ACC112 (cell line): Measurements from ENCODE around the gene SGMS1.
"Not testable (repeated sequence)": the region's sequence is repeated elsewhere in the genome, so short reads cannot be mapped to it uniquely, and the experiment has no call there.

Experiments
- H2AFZ ChIP-seq: fragments of 200-600 bp; sonication (generic); one replicate; pipeline ENCODE4 v1.6.0; 2017; ENCODE audit warnings: antibody characterized with exemption, low read length; ENCODE audit not compliant: unreplicated experiment
- H3K27ac ChIP-seq: fragments of 200-600 bp; sonication (generic); 2 replicates; pipeline ENCODE4 v1.5.1; 2014; ENCODE audit warnings: low read depth, mild to moderate bottlenecking, antibody characterized with exemption, low read length, moderate library complexity
- H3K27me3 ChIP-seq: fragments of 200-600 bp; sonication (generic); 2 replicates; pipeline ENCODE4 v1.6.1; 2014; ENCODE audit warnings: mild to moderate bottlenecking, antibody characterized with exemption, low read length, moderate library complexity, mixed read lengths; ENCODE audit not compliant: insufficient read depth
- H3K36me3 ChIP-seq: fragments of 200-600 bp; sonication (generic); 2 replicates; pipeline ENCODE4 v1.6.1; 2016; ENCODE audit warnings: mild to moderate bottlenecking, antibody characterized with exemption, low read length, moderate library complexity, mixed read lengths; ENCODE audit not compliant: insufficient read depth
- H3K4me1 ChIP-seq: fragments of 200-600 bp; sonication (generic); one replicate; pipeline ENCODE4 v1.6.1; 2016; ENCODE audit warnings: low read length, mixed read lengths; ENCODE audit not compliant: insufficient read depth, unreplicated experiment, control insufficient read depth
- H3K4me3 ChIP-seq: fragments of 200-600 bp; sonication (generic); 2 replicates; pipeline ENCODE4 v1.5.1; 2014; ENCODE audit warnings: mild to moderate bottlenecking, low read depth, low read length
- H3K79me2 ChIP-seq: fragments of 200-600 bp; sonication (generic); one replicate; pipeline ENCODE4 v1.6.0; 2016; ENCODE audit warnings: low read length; ENCODE audit not compliant: control insufficient read depth, unreplicated experiment, insufficient read depth

Gene SGMS1

DNA sequence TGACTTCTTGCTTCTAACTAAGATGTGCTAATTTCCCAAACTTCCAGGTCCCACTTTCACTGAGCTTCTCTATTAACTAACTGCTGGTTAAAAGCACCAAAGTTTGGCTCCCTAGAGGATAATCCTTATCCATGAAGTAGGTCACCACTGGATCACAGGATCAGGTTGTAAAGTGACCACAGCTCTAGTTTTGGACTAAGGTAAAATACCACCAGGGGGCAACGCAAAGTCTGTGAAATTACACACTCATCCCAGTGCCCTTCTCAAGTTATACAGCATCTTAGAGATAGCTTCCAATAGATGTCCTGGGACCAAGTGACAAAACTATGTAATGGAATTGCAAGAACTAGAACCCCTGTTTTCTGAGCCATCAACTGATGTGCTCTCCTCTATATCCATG is 256.0 kb downstream of the SGMS1 start:
- Histone ChIP-seq H3K79me2 (peaks cover 26% of the 10 kb centered on the region), H3K27me3 (no peaks in the 10 kb centered on the region), H3K4me3 (no peak overlapping the region), H2AFZ (no peak overlapping the region), H3K4me1 (peaks cover 4% of the 10 kb centered on the region), H3K36me3 (no peaks in the 10 kb centered on the region), H3K27ac (no peak overlapping the region)

GRCh38 chr10:50366421-50366820 is 257.3 kb downstream of the SGMS1 start:
- peaks cover 22% of the 10 kb centered on the region for H3K79me2 ChIP-seq
- not testable (repeated sequence) for H3K36me3 ChIP-seq, H3K27me3 ChIP-seq, H3K27ac ChIP-seq, H3K4me3 ChIP-seq, H2AFZ ChIP-seq, H3K4me1 ChIP-seq

DNA sequence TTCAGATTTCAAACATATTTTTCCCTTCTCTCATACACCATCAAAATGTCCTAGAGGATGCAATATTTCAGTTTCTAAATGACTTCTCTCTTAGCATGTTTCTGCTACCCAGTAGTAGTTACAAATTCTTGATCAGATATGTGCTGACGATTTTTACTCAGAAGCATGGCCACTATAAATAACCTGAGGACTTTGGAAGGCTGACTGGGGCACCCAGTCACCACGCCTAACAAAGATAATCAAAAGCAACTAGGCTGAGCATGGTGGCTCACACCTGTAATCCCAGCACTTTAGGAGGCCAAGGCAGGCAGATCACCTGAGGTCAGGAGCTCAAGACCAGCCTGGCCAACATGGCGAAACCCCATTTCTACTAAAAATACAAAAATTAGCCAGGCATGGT is 259.0 kb downstream of the SGMS1 start:
- H3K36me3 ChIP-seq, H2AFZ ChIP-seq, H3K4me1 ChIP-seq, H3K27me3 ChIP-seq, H3K4me3 ChIP-seq, H3K27ac ChIP-seq: not testable (repeated sequence)
- H3K79me2 ChIP-seq, result peaks cover 20% of the 10 kb centered on the region

- Histone ChIP-seq H3K27me3 (no peaks in the 10 kb centered on the region), H3K4me1 (peaks cover 11% of the 10 kb centered on the region), H3K27ac (no peak overlapping the region), H3K4me3 (no peak overlapping the region), H3K79me2 (peaks cover 13% of the 10 kb centered on the region), H3K36me3 (no peaks in the 10 kb centered on the region), H2AFZ (no peak overlapping the region)
Measured at GRCh38 chr10:50362547-50363125, 261.1 kb downstream of the SGMS1 start.

- Histone ChIP-seq H3K79me2 (peaks cover 12% of the 10 kb centered on the region), H3K4me3 (no peak overlapping the region), H3K36me3 (no peaks in the 10 kb centered on the region), H2AFZ (no peak overlapping the region), H3K27me3 (no peaks in the 10 kb centered on the region), H3K4me1 (peaks cover 11% of the 10 kb centered on the region), H3K27ac (no peak overlapping the region)
Measured at GRCh38 chr10:50361946-50362345, 261.8 kb downstream of the SGMS1 start.

- no peaks in the 10 kb centered on the region for H3K27me3 ChIP-seq
- no peak overlapping the region for H2AFZ ChIP-seq
- no peaks in the 10 kb centered on the region for H3K36me3 ChIP-seq
- H3K4me1 ChIP-seq, result peaks cover 11% of the 10 kb centered on the region
- H3K27ac ChIP-seq, result no peak overlapping the region
- H3K79me2 ChIP-seq, result peaks cover 12% of the 10 kb centered on the region
- no peak overlapping the region for H3K4me3 ChIP-seq
Measured at GRCh38 chr10:50360077-50360850, 263.5 kb downstream of the SGMS1 start.

- Histone ChIP-seq H3K27me3 (no peaks in the 10 kb centered on the region), H3K79me2 (peaks cover 12% of the 10 kb centered on the region), H3K4me3 (no peak overlapping the region), H2AFZ (no peak overlapping the region), H3K4me1 (peaks cover 11% of the 10 kb centered on the region), H3K27ac (no peak overlapping the region), H3K36me3 (no peaks in the 10 kb centered on the region)
Measured at GRCh38 chr10:50358925-50359687, 264.6 kb downstream of the SGMS1 start.

GRCh38 chr10:50358411-50358810 is 265.3 kb downstream of the SGMS1 start:
- peaks cover 11% of the 10 kb centered on the region for H3K4me1 ChIP-seq
- peaks cover 10% of the 10 kb centered on the region for H3K79me2 ChIP-seq
- H3K36me3 ChIP-seq, result no peaks in the 10 kb centered on the region
- no peak overlapping the region for H3K27ac ChIP-seq
- H2AFZ ChIP-seq, result no peak overlapping the region
- no peak overlapping the region for H3K4me3 ChIP-seq
- no peaks in the 10 kb centered on the region for H3K27me3 ChIP-seq

- not testable (repeated sequence) for H3K27ac ChIP-seq, H2AFZ ChIP-seq, H3K36me3 ChIP-seq, H3K4me3 ChIP-seq, H3K27me3 ChIP-seq, H3K79me2 ChIP-seq
- H3K4me1 ChIP-seq, result peaks cover 11% of the 10 kb centered on the region
Measured at GRCh38 chr10:50356481-50356832, 267.3 kb downstream of the SGMS1 start.

DNA sequence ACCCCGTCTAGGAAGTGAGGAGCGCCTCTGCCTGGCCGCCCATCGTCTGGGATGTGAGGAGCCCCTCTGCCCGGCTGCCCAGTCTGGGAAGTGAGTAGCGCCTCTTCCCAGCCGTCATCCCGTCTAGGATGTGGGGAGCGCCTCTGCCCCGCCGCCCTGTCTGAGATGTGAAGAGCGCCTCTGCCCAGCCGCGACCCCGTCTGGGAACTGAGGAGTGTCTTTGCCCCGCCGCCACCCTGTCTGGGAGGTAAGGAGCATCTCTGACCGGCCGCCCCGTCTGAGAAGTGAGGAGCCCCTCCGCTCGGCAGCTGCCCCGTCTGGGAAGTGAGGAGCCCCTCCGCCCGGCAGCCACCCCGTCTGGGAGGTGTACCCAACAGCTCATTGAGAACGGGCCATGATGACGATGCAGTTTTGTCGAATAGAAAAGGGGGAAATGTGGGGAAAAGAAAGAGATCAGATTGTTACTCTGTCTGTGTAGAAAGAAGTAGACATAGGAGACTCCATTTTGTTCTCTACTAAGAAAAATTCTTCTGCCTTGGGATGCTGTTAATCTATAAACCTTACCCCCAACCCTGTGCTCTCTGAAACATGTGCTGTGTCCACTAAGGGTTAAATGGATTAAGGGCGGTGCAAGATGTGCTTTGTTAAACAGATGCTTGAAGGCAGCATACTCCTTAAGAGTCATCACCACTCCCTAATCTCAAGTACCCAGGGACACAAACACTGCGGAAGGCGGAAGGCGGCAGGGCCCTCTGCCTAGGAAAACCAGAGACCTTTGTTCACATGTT is 267.9 kb downstream of the SGMS1 start:
- H3K36me3 ChIP-seq, H3K27ac ChIP-seq, H3K4me3 ChIP-seq, H3K27me3 ChIP-seq, H2AFZ ChIP-seq, H3K79me2 ChIP-seq: not testable (repeated sequence)
- peaks cover 11% of the 10 kb centered on the region for H3K4me1 ChIP-seq
